ENCODE measurements around the gene ACSL6.

ACSL6 gene

GRCh38 chr5:131998431-131999040 lies 12.9 kb downstream of the ACSL6 start:
- DNase-seq = no peak

- DNase-seq = no peak
Measured at GRCh38 chr5:131997727-131998117, 13.7 kb downstream of the ACSL6 start.

- DNase-seq = no peak
Measured at GRCh38 chr5:131997026-131997726, 14.3 kb downstream of the ACSL6 start.

GRCh38 chr5:131996210-131997025 lies 15.0 kb downstream of the ACSL6 start:
- no peak for DNase-seq

- DNase-seq = no peak
Measured at GRCh38 chr5:131994533-131995226, 16.8 kb downstream of the ACSL6 start.

GRCh38 chr5:131994090-131994489 lies 17.4 kb downstream of the ACSL6 start:
- DNase-seq = no peak

- DNase-seq = no peak
Measured at GRCh38 chr5:131993676-131994075, 17.8 kb downstream of the ACSL6 start.

GRCh38 chr5:131992370-131992769 lies 19.1 kb downstream of the ACSL6 start:
- no peak for DNase-seq

GRCh38 chr5:131991593-131992324 lies 19.7 kb downstream of the ACSL6 start:
- DNase-seq = no peak

GRCh38 chr5:131990716-131991115 lies 20.7 kb downstream of the ACSL6 start:
- no peak for DNase-seq

- no peak for DNase-seq
Measured at GRCh38 chr5:131988601-131989000, 22.9 kb downstream of the ACSL6 start.

GRCh38 chr5:131987251-131987650 lies 24.2 kb downstream of the ACSL6 start:
- DNase-seq = no peak

GRCh38 chr5:131986161-131986912 lies 25.1 kb downstream of the ACSL6 start:
- no peak for DNase-seq

GRCh38 chr5:131984956-131985665 lies 26.3 kb downstream of the ACSL6 start:
- no peak for DNase-seq

- no peak for DNase-seq
Measured at GRCh38 chr5:131983244-131983771, 28.1 kb downstream of the ACSL6 start.

GRCh38 chr5:131981516-131981915 lies 29.9 kb downstream of the ACSL6 start:
- DNase-seq = no peak

- DNase-seq = no peak
Measured at GRCh38 chr5:131980696-131981095, 30.8 kb downstream of the ACSL6 start.

- no peak for DNase-seq
Measured at GRCh38 chr5:131979816-131980215, 31.6 kb downstream of the ACSL6 start.

- DNase-seq = no peak
Measured at GRCh38 chr5:131977212-131977604, 34.2 kb downstream of the ACSL6 start.

GRCh38 chr5:131976414-131977211 lies 34.8 kb downstream of the ACSL6 start:
- DNase-seq = no peak

Measured in CD4-positive, alpha-beta T cell treated with Interleukin-4 for 1 hour (primary cell).